ENCODE measurements around the gene CIPC.

Gene CIPC

DNA sequence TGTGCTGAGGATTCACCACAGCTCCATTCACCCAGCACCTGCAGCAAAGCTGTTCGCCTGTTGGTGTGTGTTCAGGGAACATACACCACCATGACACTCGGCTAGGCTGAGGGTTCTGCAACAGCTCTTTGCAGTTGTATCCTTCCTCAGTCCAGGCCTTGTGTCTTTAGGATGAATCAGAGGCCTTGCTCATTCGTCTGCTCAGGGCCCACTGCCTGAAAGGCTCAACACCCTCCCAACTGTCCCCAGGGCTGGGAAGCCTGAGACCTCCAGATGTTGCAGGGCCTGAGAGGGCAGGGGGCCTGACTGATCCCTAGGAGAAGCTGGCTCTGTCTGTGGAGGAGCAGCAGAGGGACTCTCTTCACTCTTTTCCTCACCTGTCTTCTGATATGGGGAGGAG lies 32.3 kb downstream of the CIPC start:
- no peak for DNase-seq

DNA sequence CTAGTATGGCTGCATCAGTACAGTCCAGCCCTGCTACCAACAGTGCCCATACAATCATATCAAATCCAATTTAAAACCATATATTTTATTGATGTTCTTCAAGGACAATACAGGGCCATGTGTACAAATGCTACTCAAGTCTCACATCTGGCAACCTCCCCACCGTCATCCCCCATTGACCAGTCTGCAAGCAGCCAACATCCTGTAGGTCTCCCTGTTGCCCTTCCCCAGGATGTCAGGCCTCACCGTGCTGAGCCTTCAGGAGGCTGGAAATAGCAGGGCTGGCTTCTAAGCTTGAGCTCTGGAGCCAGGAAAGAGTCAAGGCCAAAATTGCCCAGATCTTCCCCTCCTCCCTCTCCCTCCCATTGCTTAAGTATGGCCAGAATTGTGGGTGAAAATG lies 33.1 kb downstream of the CIPC start:
- no peak for DNase-seq

DNA sequence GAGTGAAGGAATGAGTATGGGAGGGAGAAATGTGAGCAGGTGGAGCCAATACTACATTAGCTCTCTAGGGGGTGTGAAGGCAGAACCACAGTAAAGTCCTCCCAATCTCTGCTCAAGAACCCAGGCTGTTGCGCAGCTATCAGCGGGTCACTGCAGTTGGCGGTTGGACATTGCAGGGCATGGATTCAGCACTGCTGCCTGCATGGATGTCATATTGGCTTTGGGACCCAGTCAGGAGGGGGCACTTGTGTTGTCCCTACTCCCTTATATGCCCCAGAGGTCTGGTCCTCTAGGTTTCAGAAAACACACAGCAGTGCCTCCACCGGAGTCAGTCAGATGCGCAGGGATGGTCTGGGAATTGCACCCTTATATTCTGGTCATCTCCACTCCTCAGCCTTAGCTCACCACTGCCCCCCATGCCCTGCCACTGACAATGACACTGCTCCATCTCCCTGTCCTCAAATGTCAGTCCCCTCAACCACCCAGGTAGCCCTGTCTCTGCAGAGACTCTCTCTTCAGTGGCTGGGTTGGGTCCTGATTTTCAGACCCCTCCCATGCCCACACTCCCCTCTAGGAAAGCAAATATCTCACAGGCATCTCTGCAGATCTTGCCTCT lies 33.9 kb downstream of the CIPC start:
- DNase-seq, result no peak

DNA sequence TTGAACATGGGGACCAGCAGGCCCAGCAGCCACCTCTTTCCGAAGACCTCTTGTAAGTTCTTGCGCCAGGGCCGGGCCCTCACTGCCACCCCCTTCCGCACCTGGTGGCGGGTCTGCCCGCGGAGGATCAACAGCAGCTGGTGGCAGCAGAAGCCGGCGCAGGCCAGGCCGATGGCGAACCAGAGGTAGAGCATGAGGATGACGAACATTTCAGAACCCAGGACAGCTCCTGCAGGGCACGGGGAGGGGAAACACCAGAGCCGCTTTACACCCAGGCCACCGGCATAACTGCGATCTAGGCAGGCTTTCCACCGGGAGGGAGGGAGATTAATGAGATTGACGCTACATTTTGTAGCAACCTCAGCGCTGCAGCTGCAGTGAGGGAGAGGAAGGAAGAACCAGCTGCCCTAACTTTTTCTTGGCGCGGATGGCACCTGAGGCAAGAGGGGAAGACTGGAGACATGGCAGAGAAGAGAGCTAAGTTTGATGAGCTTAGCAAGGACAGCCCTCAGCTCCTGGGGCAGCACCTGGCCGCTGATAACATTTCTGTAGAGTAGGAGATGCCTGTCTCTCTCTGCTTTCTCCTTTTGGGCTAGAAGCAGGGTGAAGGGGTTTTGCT lies 35.8 kb downstream of the CIPC start:
- DNase-seq, result peak; percentile 91

DNA sequence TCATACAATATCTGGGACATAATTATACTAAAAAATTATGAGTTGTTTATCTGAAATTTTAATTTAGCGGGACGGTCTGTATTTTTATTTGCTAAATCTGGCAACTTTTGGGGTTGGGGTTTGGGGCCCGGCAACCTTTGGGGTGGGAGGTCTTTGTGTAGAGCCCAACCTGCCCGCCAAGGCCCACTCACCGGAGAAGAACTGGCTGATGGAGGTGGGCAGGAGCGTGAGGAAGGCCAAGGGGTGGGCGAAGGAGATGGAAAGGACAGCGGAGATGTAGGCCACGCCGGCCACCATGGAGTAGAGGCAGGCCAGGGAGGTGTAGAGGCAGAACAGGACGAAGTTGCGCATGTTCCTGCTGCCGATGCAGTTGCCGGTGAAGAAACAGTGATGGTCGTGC lies 41.0 kb downstream of the CIPC start:
- DNase-seq, result no peak

DNA sequence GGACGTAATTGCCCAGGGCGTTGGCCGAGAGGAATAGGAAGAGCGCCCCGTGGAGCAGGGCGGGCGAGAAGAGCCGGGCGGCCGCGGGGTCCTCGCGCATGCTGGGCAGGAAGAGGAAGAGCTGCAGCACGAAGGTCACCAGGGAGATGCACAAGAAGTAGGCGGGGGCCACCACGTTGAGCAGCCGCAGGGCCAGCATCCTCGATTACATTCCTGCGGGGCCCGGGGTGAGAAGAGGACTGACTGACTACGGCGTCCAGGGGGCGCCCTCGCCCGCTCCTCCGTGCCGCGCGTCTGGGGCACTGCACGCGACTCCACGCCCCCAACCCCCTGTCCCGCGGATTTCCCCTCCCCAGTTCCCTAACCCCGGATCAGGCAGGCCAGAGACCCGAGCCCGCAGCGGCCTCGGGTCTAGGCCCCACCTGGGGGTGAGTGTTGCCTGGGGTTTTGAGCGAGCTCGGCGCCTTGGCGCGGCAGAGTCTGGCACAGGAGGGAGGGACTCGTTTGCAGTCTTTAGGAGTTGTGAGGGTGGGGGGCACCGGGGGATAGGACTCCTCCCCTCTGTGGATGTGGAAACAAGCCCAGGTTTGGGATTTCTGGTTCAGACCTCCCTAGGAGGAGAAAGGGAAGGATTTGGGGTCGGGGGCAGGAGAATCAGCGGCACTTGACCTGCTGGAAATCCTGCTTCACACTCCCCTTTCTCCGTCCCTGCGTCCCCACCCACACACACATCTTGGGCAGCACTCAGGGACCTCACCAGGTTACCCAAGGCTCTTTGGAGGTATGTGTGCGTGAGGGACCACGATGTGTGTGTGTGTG lies 41.7 kb downstream of the CIPC start:
- peak; percentile 75 for DNase-seq

DNA sequence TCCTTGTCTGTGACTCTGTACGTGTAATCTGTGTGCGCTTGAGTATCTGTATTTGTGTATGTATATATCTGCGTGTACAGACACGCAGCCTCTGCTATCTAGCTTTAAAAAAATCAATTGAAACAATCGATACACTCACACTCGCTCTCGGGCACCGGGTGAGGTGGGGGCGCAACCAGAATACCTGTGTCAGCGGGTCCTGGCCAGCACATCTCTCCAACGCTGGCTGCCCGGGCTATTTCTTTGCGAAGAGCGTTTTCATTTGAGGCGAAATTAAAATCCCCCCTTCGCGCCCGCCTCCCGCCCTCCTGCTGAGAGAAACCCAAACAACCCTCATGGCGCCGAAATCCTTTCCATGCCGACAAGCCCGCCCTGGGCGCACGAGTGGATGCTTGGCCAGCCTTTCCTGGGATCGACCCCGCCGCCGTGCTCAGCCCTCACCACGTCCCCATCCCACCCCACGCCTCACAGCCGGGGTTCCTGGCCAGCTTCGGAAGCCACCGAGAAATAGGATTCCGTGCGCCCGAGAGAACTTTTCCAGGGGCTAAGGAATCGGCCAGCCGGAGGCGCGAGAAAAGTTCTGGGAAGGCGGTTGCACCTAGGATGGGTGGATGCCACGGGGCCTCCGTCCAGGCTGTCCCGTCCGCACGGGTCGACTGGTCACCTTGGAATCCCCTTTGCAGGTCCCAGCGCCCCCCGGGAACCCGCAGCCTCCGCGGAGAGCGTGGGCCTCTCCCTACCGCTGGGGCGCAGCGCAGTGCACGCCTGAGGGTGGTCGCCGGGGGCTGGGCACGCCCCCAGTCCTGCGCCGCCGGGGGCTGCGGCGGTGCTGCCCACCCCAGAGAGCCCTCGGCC lies 42.5 kb downstream of the CIPC start:
- DNase-seq, result no peak

DNA sequence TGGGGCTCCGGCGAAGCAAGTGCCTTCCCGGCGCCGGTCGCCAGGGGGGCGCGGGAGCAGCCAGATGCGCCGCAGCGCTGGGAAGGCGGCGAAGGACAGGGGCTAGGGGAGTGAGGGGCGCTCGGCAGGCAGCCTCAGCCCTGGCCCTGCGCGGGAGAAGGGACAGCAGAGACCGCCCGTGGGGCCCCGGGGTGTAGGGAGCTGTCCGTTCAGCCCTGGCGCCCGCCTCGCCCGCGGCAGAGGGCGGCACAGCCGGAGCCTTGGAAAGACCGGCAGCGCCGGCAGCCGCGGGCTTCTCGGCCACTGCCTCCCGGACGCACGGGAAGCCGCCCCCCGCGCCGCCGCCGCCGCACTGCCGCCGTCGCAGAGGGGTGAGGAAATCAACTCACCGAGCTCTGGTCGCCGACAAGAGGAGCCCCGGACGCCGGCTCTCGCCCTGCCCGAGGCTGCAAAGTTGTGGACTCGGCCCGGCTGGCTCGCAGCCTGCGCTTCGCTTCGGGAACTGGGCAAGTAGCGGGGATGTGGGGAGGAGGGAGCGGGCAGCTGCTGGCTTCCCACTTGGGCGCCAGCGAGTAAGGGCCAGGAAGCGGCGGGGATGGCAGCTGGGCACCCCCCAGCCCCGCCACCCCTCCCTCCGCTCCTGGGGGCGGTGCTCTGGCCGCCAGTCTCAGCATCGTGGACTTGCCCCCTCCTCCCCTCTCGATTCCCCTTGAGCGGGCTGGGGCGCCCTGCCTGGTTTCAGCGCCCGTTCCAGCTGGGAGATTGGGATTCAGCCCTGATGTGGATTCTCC lies 43.4 kb downstream of the CIPC start, which contains the start of gene ZDHHC22:
TSS of gene ZDHHC22 (minus strand) at position 578 of the 791 bp plus-strand sequence. CDS start 2,053 bp downstream, outside the sequence.
- DNase-seq, result peak; percentile 47

DNA sequence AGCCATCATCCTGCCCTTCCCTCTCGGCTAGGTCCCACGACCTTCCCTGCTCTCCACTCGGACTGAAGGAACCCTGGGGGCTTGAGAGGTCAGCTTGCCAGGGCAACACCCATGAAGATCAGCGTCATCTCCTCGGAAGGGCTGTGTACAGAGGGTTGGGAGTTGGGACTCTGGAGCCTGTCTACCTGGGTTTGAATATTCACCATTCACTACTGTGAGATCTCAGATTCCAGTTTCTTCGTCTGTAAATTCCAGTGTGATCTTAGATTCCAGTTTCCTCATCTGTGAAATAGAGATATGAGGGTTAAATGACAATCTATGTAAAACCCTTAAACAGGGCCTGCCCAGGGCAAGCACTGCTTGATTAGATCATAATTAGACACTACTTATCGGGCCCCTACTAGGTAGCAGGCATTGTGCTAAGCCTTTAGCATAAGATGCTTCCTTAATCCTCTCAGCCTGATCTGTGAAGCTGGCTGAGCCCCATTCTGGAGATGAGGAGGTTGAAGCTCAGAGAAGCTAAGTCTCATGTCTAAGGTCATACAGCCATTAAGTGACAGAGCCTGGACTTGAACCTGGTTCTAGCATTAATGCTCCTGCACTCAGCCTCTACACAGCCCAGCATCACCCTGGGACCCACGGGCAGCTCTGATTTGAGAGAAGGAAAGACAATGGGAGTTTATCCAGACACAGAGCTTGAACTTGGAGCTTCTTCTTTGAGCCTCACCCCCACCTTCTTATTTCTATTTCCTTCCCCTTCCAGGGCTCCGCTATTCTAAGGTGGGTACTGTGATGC lies 44.1 kb downstream of the CIPC start:
- DNase-seq, result no peak

DNA sequence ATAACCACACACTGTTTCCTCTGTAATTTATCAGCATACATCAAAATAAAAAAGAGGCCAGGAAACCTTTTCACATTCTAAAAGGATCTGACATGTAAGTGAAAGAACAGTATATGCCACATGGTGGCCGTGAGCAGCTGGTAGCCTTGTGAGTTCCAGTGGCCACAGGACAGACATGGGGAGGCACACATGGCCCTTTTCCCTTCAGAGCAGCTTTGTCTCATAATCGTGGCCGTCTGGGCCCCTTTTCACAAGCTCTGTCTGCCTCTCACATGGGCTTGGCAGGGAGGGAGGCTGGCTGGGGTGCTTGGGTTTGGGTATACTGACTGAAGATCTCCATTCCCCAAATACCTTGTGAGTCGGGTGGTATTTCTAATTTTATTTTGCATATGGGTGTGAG lies 45.0 kb downstream of the CIPC start:
- no peak for DNase-seq

DNA sequence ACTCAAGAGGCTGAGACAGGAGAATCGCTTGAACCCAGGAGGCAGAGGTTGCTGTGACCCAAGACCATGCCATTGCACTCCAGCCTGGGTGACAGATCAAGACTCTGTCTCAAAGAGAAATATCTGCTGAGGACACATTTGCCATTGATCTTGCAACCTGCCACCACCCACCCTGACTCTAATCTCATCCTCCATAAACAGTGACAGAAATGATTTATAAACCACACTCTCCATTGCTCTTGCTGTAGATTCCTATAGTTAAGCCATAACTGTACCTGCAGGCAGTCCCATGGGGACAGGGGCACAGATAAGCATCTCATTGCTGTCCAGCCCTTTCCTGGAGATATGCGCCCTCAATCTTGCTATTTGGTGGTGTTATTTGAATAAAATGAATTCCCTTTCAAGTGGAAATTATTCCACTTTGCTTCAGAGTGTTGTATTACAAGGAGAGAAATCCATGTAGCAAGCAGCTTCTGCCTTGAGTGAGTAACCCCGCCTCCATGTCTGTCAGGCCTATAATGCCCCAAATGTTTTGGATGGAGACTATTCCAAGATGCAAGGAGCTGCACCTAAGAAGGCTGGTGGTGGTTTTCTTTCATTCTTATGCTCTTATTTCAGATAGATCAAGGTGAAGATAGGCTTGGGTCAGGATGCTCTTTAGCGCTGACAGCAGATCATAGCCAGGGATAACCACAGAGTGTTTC lies 46.5 kb downstream of the CIPC start:
- no peak for DNase-seq

DNA sequence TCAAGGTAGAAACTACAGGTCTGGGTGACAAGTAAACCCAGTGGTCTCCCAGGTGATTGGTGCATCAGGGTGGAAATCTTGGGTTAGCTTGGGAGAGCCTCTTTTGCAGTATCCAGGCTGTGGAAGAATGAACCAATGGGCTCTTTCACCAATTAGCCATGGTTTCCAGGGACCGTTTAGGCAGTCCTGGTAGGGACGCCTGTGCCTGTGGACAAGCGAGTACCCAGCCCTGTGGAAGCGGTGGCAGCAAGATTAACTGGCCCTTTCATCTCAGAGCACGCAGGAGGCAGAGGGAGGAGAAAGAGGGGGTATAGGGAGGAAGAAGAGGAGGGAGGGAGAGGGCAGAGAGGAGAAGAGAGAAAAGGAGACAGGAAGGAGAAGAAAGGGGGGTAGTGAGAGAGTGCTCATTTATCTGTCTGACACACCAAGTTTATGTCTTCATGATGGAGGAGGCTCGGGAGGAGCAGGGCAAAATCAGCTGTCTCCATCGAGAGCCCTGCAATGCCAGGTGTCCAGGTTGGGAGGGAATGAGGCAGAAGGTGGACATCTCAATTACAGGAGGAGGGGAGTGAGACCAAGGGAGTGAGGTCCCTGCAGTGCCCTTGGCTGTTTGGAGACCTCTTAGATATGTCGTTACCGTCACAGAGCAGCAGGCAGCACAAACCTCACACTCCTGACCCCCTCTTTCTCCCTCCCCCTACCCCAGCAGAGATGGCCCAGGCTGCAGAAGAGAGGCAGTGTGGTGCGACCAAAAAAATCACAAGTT lies 48.1 kb downstream of the CIPC start:
- DNase-seq, result no peak

DNA sequence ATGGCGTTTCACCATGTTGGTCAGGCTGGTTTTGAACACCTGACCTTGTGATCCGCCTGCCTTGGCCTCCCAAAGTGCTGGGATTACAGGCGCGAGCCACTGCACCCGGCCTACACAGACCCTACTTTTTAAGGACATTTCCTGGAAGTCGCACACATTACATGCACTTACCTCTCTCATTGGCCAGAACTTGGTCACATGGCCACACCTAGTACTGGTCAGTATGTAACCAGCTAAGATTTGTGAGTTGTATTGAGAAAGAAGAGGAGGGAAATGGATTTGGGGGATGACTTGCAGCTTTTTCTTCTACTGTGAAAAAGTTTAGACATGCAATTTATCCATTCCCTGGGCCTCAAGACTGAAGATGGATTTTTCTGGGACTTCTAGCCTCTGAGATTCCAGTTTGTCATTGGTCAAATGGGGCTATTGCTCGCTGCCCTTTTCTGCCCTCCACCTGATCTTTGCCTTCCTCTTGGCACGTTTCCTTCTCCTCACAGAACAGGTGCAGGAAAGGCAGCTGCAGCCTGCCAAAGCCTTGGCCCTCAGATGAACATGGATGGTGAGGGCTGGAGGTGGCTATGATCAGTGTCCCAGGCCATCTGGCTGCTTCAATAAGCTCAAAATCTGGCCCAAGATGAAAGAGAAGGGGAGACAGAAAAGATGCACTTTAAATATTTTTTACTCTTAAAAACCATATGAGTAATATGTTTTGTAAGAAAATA lies 50.6 kb downstream of the CIPC start:
- no peak for DNase-seq

DNA sequence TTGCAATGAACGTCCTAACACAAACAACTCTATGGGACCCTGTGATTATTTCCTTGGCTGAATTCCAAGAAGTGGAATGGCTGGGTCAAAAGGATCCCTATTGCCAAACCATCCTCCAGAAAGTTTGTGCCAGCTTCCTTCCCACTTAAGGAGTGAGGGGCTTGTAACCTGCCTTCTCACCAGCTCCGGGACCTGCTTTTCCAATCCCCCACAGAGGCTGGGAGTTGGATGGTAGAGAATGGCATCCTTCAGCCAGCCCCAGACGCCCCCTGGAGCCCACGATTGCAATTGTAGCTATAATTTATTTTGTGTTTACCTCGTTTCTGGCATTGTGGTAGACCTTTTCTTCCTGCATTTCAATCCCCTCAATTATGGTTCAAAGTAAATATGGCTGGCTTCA lies 53.2 kb downstream of the CIPC start:
- DNase-seq, result peak; percentile 61

DNA sequence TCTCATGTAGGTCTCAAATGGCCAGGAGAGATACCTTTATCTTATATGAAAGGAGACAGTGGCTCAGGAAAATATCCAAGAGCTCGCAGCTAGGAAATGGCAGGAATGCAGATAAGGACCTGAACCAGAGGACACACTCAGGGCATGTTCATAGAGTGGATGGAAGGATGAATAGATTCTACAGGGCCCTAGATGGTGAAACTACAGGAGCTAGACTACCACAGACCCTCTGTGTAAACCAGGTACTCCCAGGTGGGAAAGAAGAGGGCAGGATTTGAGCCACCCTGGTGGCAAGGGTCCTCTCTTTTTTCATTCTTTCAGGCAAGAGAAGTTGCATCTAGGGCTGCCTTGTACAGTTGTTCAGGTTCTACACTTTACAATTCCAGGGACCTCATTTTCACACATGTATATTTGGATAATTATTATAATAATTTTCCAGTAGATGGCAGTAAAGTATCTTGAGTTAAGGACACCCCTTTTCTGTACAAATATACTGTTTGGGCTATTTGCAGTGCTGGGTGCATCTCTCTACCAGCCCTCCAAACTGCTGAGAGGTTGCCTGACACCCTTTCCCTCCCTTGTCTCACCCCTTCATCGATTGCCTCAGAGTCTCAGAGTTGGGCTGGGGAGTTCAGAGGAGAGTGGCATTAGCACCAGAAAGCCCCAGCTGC lies 54.0 kb downstream of the CIPC start:
- DNase-seq, result peak; percentile 78

DNA sequence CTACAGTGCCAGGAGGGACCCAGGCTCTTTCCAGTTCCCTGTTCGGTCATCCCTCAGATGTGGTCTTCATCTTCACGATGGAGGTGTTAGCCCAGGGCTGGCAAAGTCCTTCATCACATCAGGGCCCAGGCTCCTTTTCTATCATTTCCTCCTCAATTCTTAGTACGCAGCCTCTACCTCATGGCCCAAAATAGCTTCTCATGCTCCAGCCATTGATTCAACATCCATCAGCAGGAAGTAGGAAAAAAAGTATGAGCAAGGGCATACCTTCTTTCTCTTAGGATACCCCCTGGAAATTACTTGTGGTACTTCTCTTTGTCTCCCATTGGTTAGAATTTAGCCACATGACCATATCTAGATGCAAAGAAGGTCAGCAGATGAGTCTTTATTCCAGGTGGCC lies 55.7 kb downstream of the CIPC start:
- DNase-seq, result no peak

DNA sequence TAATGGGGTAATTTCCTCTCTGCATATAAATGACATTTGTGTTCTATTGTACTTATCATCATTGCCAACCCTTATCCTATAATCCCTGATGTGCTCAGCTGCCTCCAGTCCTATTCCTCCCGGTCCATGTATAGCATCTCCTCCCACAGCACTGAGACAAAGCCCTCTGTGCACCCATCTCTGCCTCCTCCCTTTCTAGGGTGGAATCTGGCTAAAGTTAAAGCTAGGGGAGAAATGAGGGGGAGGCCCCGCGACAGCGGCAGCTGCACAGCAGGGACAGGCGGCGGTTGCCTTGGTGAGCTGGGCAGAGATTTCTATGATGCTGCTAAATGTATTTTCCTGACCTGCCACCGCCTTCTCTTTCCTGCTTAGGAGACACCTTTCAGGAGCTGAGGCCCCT lies 56.4 kb downstream of the CIPC start:
- no peak for DNase-seq

DNA sequence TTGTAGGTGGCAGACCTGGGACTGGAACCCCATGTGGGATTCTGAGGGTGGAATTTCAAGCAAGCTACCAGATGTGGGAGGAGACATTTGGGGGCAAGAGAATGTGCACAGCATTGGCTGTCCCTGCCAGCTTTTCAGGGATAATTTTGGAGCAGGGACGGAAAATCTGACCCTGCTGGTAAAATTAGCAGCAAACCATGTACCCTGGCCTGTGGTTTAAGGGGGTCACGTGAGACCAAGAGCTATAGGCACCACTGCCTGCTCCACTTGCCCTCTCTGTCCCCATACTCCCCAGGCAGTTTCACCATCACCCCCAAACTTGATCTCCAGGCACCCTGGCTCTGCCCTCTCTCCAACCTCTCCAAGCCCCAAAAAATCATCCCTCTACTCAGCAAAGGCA lies 57.0 kb downstream of the CIPC start:
- no peak for DNase-seq

DNA sequence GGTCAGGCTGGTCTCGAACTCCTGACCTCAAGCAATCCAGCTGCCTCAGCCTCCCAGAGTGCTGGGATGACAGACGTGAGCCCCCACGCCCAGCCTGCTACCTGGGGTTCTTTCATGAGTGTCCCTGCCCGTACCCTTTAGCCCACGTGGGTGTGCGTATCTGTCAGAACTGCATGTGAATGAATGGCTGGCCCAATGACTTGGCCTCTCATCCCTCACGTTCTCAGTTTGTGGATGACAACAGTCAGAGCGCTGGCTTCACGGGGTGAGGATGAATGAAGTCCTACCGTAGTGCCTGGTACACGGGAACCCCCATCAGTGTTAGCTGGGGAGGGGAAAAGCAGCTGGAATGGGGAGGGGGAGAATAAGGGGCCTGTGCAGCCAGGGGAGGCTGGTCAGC lies 59.7 kb downstream of the CIPC start:
- no peak for DNase-seq
